Esophagus squamous epithelium (tissue), 4 donors: ENCODE results near the gene NAV2.

Source experiments
- CTCF ChIP-seq, 6 experiments: fragments of 450-650 bp in 4 of 6; fragments of 200-600 bp in 2 of 6; sonication (generic) in 2 of 6; IDR thresholded peaks; one replicate each; pipeline ENCODE4 v1.5.1; 2016 to 2019; ENCODE audit warnings: antibody characterized with exemption in 6 of 6, mild to moderate bottlenecking in 4 of 6, moderate library complexity in 4 of 6
- POLR2A ChIP-seq, 4 donors: fragments of 450-650 bp; IDR thresholded peaks; one replicate each; pipeline ENCODE4 v1.6.1; 2017; ENCODE audit warnings: antibody characterized with exemption in 4 of 4, mild to moderate bottlenecking in 4 of 4, moderate library complexity in 3 of 4

DNA sequence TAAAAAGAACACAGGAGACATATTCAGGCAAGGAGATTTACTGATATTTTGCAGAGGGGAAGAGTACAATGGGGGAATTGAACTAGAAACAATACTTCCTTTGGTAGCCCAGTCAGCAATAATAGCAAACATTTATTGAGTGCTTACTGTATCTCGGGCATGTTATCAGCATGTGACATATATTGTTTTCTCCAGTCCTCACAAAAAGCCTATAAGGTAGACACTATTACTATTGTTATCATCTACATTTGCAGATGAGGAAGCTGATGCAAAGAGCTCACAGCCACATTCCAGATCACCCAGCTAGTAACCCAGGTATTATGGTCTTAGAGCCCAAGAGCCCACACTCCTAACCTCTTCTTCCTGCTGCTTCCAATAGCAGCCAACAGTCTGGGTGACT is 27.9 kb downstream of the NAV2 start:
- TF ChIP-seq POLR2A (IDR thresholded peaks at IDR 0.05) (no peak), CTCF (IDR thresholded peaks at IDR 0.05) (no peak)
